Activated CD4-positive, CD25-positive, alpha-beta regulatory T cell treated with anti-CD3 and anti-CD28 coated beads, Interleukin-2, amount 50 U/mL, for 24 hours (primary cell): ENCODE results near the gene C2orf68.
A peak's percentile ranks its signal among the peaks of the same experiment; 100 is the strongest.
"Not testable (repeated sequence)": the region's sequence is repeated elsewhere in the genome, so short reads cannot be mapped to it uniquely, and the experiment has no call there.

Experiments
- ATAC-seq, 2 donors: fragments of 150-1000 bp; cut with Tn5 transposase; one replicate each; pipeline ENCODE4 v1.10.0; 2021; ENCODE audit warnings: mild to moderate bottlenecking in 1 of 2, moderate library complexity in 1 of 2

Gene C2orf68, protein sequence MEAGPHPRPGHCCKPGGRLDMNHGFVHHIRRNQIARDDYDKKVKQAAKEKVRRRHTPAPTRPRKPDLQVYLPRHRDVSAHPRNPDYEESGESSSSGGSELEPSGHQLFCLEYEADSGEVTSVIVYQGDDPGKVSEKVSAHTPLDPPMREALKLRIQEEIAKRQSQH

GRCh38 chr2:85611705-85612587 is at the start of gene C2orf68:
TSS of gene C2orf68 (minus strand) at chr2:85612066. CDS start at chr2:85611984, 82 bp downstream.
- peak; percentile 67 for ATAC-seq

- ATAC-seq = no peak
Measured at GRCh38 chr2:85661139-85661858, 49.4 kb upstream of the C2orf68 start.

DNA sequence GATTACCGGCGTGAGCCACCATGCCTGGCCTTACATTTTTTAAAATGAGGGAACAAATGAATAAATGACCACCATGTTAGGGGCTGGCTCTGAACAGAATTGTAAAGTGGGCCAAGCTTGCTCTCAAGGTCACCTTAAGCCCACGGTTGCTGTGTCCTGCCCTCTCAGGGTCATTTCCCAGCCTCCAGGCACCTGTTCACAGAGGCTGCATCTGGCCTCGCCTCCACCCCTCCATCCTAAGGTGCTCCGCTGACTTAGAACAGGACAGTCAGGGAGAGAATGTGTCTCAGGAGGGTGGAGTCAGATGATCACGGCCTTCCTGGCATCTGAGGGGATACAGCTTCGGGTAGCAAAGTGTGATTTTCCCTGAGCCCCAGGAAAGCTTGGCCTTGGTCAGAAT is 48.9 kb upstream of the C2orf68 start:
- no peak for ATAC-seq

- ATAC-seq = not testable (repeated sequence)
Measured at GRCh38 chr2:85660301-85660700, 48.4 kb upstream of the C2orf68 start.

GRCh38 chr2:85659324-85659981 is 47.6 kb upstream of the C2orf68 start:
- ATAC-seq = no peak

GRCh38 chr2:85657399-85657798 is 45.5 kb upstream of the C2orf68 start:
- not testable (repeated sequence) for ATAC-seq

DNA sequence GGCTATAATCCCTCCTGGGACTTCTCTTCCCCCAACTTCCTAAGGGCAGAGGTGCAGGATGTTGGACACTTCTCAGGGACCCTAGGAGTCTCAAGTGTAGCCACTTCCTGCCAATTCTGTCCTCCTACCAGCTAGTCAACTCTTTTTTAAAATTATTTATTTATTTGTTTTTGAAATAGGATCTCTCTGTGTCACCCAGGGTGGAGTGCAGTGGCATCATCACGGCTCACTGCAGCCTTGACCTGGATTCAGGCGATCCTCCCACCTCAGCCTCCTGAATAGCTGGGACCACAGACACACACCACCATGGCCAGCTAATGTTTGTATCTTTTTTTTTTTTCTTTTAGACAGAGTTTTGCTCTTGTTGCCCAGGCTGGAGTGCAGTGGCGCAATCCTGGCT is 44.6 kb upstream of the C2orf68 start:
- ATAC-seq = no peak

DNA sequence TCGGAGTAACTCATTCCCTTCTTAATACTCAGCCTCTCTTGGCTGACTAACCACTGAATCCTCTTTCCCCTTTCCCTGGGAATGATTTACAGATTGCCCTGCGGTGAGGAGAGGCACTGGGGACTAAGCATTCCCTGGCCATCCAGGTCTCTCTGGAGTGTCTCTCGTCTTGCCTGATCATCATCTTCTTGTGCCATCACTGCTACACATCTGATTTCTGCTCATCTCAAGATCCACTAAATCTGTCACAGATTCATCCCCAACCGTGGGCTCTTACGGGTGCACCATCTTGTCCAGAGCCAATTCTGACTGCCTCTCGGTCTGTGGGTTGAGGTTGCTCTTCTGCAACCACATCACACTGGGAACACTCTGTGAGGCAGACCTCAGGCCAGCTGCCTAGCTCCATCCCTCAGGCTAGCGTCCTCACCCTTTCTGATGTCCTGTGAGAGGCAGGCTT is 44.1 kb upstream of the C2orf68 start:
- no peak for ATAC-seq

DNA sequence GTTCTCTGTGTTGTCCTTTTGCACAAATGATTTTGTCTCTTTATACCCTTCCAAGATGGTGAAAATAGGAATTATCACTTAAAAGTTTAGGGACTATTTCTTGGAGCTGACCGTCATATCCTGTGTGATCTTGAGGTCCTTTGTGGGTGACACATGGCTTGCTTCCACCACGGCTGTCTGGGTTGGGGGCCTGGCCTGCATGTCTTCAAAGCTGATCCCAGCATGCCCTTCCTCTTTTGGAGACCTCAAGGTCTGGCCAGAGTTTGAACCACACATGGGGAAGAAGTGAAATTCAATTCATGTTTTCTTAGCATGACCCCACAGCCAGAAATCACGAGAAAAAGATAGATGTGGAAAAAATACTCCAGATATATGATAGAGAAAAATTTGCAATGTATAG is 42.1 kb upstream of the C2orf68 start:
- no peak for ATAC-seq

DNA sequence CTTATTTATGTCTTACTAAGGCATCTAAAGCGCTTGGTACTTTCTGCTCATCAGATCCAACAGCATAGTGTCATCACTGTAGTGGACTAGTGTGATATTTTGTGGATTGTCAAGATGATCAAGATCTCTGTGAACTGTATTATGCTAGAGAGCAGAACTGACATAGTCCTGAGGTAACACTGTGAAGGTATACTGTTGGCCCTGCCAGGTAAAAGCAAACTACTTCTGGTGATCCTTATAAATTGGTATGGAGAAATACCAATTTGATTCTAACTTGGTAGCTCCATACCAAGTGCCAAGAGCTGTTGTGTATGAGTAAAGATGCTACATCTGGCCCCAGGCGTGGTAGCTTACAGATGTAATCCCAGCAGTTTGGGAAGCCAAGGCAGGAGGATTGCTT is 40.2 kb upstream of the C2orf68 start:
- ATAC-seq = no peak

DNA sequence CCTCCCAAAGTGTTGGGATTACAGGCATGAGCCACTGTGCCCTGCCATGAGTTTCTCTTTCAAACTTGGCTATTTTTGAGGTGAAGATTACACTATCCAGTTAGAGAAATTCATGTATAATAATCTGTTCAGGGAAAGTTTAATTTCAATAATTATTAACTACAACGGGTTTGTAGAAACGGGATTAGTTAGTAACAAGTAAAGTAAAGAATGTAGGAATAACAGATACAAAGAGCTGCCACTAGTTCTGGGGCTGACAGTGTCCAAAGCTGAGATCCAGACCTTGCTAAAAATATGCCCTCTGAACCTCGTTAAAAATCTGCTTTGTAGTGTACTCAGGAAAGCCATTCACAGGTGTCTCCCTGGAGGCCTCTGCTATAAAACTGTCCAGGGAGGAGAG is 39.2 kb upstream of the C2orf68 start:
- no peak for ATAC-seq

- no peak for ATAC-seq
Measured at GRCh38 chr2:85650456-85650855, 38.6 kb upstream of the C2orf68 start.

DNA sequence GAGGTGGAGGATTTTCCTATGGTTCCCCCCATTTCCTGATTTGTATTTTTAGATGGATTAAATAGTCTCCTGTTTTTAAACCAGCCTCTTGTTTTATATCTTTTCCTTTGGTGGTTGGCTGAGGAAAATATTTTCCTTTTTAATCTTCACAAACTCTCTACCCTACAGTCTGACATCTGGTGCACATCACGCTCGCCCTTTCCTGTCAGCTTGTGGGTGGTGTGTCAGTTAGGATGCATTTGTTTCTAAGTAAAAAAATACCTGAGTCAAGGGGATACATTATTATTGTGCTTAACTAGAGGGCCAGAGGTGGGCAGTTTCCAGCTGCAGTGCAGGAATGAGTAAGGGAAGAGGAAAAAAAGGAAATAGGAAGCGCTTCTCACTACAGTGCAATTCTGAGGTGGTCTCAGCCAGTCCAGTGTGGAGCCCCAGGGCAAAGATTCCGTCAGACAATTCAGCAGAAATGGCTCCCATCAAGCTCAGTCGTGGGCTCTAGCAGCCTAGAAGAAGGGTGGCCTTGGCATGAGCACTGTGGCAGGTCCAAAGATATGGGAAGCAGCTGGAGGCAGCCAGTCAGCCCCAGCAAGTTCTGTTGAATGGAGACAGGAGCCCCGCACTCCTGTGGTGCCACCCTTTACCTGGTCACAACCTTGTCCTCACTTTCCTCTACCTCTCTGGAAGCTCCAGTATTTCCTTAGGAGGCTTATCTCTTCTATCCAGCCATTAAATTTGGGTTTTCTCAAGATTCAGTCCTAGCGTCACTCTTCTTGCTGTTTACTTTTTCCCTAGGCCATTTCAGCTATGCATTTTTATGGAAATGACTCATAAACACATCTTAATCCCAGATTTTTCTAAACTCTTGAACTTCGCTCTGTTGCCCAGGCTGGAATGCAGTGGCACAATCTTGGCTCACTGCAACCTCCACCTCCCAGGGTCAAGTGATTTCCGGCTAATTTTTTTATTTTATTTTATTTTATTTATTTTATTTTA is 37.6 kb upstream of the C2orf68 start:
- no peak for ATAC-seq

DNA sequence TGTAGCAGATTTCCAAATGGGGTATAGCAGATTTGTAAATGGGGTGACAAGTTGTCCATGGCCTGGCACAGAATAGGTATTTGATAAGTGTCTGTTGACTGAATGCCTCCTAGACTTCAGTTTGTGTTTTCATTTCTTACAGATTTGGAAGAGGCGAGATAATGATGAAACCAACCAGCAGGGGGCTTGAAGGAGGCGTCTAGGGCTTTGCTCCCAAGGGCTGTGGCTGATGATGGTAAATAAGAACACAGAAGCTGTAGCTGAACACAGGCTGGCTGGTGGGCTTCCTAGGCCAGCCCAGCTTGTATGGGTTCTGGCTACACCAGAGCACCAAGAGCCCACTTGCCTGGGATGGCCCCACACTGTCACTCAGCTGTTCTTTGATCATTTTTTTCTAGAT is 36.8 kb upstream of the C2orf68 start:
- peak in 1 of 2 donors; percentile 29 for ATAC-seq

DNA sequence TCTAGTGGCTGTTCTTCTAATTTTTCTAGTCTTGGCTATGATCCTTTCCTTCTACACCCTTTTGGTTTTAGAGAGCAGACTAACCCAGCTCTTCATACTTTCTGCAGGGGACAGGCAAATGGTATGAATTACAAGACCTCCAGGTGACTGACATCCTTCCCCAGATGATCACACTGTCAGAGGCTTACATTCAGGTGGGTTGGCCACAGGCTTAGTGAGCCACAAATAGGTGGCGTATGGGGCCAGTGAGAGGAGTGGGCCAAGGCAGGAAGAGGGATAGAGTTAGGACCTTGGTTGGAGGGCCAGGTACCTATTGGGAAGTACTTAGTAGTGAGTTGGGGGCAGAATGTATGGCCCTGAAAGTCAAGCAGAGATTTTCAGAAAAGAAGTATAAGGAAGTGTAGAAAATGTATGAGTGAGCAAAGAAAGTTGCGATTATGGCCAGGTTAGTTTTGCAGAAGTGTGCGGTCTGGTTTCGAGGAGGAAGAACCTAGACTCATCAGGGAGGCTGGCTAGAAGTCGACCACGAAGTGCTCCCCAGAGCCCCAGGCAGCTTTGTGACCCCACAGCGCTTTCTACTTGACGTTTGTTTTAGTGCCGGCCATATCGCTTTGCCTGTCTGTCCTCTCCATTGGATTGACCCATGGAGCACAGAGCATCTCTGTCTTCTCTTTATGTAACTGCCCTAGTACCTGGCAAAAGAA is 36.1 kb upstream of the C2orf68 start:
- no peak for ATAC-seq

DNA sequence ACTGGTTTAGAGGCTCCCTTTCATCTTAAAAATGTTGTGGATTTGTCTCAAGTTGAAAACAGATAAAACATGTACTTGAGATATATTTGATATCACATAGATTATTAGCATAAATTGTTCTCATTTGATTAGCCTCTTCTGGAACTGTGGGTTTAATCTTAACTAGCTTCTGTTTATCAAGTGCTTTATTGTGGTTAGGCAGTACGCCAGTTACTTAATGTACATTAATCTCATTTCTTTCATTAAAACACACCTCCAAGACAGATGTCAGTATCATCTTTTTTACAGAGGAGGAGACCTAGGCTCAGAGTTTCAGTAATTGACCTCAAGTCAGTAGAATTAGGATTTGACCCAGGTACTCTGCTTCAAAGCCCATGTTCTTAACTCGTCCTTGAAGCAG is 34.3 kb upstream of the C2orf68 start:
- no peak for ATAC-seq

DNA sequence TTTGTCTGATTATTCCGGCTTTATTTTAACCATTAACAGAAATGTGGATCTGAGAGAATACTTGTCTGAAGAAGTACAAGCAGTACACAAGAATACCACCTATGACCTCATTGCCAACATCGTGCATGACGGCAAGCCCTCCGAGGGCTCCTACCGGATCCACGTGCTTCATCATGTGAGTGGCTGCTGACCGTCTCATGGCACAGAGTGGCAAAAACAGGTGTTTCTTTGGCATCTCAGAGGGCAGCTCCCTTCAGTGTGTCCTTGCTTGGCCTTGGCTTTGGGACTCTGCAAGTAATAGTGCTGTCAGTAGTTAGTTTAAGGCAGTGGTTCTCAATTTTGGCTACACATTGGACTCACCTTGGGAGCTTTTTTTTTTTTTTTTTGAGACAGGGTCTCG is 33.0 kb upstream of the C2orf68 start:
- no peak for ATAC-seq

DNA sequence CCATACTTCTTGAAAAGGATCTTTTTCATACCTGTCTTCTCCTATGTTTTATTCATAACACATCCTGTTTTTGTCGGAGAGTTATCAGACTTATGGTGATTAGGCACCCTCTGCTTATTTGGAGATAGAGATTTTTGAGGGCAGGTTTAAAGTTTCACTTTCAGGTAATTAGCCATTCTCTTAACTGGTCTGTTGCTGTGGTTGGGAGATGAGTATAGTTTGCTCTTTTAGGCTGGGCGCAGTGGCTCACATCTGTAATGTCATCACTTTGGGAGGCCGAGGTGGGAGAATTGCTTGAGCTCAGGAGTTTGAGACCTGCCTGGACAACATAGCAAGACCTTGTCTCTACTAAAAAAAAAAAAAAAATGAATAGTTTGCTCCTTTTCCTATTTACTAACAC is 30.9 kb upstream of the C2orf68 start:
- ATAC-seq = peak; percentile 97

GRCh38 chr2:85635636-85636035 is 23.8 kb upstream of the C2orf68 start:
- ATAC-seq = no peak

- ATAC-seq = no peak
Measured at GRCh38 chr2:85635011-85635410, 23.1 kb upstream of the C2orf68 start.

DNA sequence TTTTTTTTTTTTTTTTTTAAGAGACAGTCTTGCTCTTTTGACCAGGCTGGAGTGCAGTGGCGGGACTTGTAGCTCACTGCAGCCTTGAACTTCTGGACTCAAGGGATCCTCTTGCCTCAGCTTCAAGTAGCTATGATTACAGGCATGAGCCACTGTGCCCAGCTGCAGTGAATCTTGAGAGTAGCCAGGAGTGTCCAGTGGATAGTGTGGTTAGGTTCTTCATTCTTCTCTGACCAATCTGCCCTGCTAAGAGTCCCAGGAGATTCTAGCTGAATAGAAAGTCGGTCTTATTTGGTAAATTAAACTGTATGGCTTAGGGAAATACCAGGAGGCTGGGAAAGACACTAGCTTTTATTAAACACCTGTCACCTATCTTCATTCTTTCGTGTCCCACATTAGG is 19.4 kb upstream of the C2orf68 start:
- no peak for ATAC-seq
